Measurements from ENCODE around the gene PLIN1. TPM values are rescaled to one million over a fixed set of nuclear protein-coding genes. Genes with fewer than 3 reads are reported as not detected.

PLIN1 gene
- total and polyA plus RNA-seq, 10 of the 15 experiments (the other 5 are each of a cell fraction or from before 2014, with no cell fraction given), result 0.05 to 0.13 (median 0.09) TPM; not detected in 6

DNA sequence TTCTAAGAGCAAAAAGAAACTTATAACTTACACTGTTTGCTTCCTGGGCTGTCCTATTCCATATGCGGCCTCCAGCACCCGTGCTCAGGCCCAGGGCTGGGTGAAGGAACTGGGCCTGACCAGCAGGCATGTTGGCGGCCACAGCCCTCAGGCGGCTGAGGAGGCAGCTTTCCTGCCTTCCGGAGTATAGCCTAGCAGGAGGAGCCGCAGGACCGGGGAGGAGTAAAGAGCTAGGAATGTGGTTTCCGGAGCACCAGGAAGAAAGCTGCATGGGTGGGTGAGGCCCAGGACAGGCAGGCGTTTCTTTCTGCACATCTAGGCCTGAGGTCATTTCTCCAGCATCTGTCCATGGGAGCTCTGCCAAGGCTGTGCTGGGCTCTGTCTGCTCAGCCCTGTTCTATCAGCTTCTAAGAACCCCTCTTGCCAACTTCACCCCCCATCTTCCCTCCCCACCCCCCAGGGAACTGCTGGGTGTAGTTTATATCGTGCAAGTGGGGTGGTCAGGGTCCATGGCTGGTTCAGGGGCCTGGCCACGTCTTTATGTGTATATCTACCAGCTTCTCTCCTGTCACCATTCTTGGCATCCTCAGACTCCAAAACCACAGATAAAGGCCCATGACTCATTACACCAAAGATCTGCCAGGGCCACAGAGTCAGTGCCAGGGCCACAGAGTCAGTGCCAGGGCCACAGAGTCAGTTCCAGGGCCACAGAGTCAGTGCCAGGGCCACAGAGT, 16.1 kb downstream of the PLIN1 start:
- Histone ChIP-seq H3K27ac (ENCODE audit: control insufficient read depth, insufficient read depth) (no peak overlapping the region), H2AFZ (ENCODE audit: control insufficient read depth, low read depth, low read length) (no peak overlapping the region), H3K9me3 (replicated peaks; ENCODE audit: control insufficient read depth, insufficient read depth, low read length) (no peaks in the 10 kb centered on the region), H3K4me1 (ENCODE audit: control insufficient read depth, insufficient read depth, low read length) (no peaks in the 10 kb centered on the region), H3K4me2 (ENCODE audit: control insufficient read depth, insufficient read depth) (no peak overlapping the region), H3K79me2 (ENCODE audit: control insufficient read depth, insufficient read depth, low read length) (no peaks in the 10 kb centered on the region), H3K9ac (ENCODE audit: control insufficient read depth, insufficient read depth, low read length) (no peak overlapping the region), H3K27me3 (replicated peaks in 1 of 2; ENCODE audit: control insufficient read depth in 2 of 2, insufficient read depth in 2 of 2, low read length in 1 of 2) (peaks cover 0 to 2% of the 10 kb centered on the region in 2 experiments; a peak in 1 of 4 replicates), H4K20me1 (ENCODE audit: control insufficient read depth, insufficient read depth) (no peaks in the 10 kb centered on the region), H3K36me3 (ENCODE audit: control insufficient read depth in 2 of 2, insufficient read depth in 2 of 2, low read length in 1 of 2) (no peaks in the 10 kb centered on the region), H3K4me3 (no peak overlapping the region)
- ChIA-PET CTCF (interaction anchor here (0.7 to 1.2 kb wide), 3 partner anchors 10 to 304 kb away, joined by 3 to 4 read pairs (median 3); no protein-coding TSS in a partner anchor), RAD21 (ENCODE audit: unreplicated experiment) (no interaction called here), POLR2A (no interaction called here), SMC1A (ENCODE audit: uncharacterized antibody, unreplicated experiment) (interaction anchor here (0.6 kb wide), 1 partner anchor 19 kb away, joined by 3 read pairs; no protein-coding TSS in a partner anchor)
- intact Hi-C loops (cut with micrococcal nuclease; ENCODE audit: unreplicated experiment), result no loop called here
- ATAC-seq, result no peak
- in situ Hi-C loops (cut with MboI), result no loop called here
- no TSS peak for BruUV-seq (replicated peaks)
- no peak for DNase-seq (ENCODE audit: low read depth, low spot score)
- no peak for TF ChIP-seq JUND (IDR thresholded peaks at IDR 0.05; ENCODE audit: low read depth, low read length)
- TF ChIP-seq, protein P1, sequence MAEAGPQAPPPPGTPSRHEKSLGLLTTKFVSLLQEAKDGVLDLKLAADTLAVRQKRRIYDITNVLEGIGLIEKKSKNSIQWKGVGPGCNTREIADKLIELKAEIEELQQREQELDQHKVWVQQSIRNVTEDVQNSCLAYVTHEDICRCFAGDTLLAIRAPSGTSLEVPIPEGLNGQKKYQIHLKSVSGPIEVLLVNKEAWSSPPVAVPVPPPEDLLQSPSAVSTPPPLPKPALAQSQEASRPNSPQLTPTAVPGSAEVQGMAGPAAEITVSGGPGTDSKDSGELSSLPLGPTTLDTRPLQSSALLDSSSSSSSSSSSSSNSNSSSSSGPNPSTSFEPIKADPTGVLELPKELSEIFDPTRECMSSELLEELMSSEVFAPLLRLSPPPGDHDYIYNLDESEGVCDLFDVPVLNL (IDR thresholded peaks at IDR 0.05; ENCODE audit: low read depth, low read length), result no peak
- TF ChIP-seq TCF7 (IDR thresholded peaks at IDR 0.05; ENCODE audit: borderline replicate concordance), result no peak
- no peak for TF ChIP-seq CBX5 (IDR thresholded peaks at IDR 0.05; ENCODE audit: low read depth)
- no peak for TF ChIP-seq SREBF1 (IDR thresholded peaks at IDR 0.05; ENCODE audit: low read length)
- no peak for TF ChIP-seq SMAD1 (IDR thresholded peaks at IDR 0.05; ENCODE audit: low read depth, partially characterized antibody)
- TF ChIP-seq YBX1 (IDR thresholded peaks at IDR 0.05), result no peak
- TF ChIP-seq, protein P2, sequence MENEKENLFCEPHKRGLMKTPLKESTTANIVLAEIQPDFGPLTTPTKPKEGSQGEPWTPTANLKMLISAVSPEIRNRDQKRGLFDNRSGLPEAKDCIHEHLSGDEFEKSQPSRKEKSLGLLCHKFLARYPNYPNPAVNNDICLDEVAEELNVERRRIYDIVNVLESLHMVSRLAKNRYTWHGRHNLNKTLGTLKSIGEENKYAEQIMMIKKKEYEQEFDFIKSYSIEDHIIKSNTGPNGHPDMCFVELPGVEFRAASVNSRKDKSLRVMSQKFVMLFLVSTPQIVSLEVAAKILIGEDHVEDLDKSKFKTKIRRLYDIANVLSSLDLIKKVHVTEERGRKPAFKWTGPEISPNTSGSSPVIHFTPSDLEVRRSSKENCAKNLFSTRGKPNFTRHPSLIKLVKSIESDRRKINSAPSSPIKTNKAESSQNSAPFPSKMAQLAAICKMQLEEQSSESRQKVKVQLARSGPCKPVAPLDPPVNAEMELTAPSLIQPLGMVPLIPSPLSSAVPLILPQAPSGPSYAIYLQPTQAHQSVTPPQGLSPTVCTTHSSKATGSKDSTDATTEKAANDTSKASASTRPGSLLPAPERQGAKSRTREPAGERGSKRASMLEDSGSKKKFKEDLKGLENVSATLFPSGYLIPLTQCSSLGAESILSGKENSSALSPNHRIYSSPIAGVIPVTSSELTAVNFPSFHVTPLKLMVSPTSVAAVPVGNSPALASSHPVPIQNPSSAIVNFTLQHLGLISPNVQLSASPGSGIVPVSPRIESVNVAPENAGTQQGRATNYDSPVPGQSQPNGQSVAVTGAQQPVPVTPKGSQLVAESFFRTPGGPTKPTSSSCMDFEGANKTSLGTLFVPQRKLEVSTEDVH (IDR thresholded peaks at IDR 0.05; ENCODE audit: low read depth, partially characterized antibody), result no peak
- TF ChIP-seq, protein P3, sequence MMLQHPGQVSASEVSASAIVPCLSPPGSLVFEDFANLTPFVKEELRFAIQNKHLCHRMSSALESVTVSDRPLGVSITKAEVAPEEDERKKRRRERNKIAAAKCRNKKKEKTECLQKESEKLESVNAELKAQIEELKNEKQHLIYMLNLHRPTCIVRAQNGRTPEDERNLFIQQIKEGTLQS (IDR thresholded peaks at IDR 0.05; ENCODE audit: borderline replicate concordance, extremely low read depth, low read depth, low read length), result no peak
- no peak for TF ChIP-seq WRNIP1 (IDR thresholded peaks at IDR 0.05; ENCODE audit: borderline replicate concordance, low read depth, low read length)
- TF ChIP-seq BRCA1 (IDR thresholded peaks at IDR 0.05; ENCODE audit: low read depth, low read length), result no peak
- no peak for TF ChIP-seq MYB (IDR thresholded peaks at IDR 0.05; ENCODE audit: borderline replicate concordance, low read depth, low read length)
- TF ChIP-seq POU2F2 (IDR thresholded peaks at IDR 0.05; ENCODE audit: borderline replicate concordance, low read depth, low read length), result no peak
- TF ChIP-seq, protein P4, sequence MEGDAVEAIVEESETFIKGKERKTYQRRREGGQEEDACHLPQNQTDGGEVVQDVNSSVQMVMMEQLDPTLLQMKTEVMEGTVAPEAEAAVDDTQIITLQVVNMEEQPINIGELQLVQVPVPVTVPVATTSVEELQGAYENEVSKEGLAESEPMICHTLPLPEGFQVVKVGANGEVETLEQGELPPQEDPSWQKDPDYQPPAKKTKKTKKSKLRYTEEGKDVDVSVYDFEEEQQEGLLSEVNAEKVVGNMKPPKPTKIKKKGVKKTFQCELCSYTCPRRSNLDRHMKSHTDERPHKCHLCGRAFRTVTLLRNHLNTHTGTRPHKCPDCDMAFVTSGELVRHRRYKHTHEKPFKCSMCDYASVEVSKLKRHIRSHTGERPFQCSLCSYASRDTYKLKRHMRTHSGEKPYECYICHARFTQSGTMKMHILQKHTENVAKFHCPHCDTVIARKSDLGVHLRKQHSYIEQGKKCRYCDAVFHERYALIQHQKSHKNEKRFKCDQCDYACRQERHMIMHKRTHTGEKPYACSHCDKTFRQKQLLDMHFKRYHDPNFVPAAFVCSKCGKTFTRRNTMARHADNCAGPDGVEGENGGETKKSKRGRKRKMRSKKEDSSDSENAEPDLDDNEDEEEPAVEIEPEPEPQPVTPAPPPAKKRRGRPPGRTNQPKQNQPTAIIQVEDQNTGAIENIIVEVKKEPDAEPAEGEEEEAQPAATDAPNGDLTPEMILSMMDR (IDR thresholded peaks at IDR 0.05 in 2 of 3, conservative IDR thresholded peaks at IDR 0.05 in 1 of 3; ENCODE audit: control insufficient read depth in 2 of 3, extremely low read depth in 1 of 3, insufficient read depth in 1 of 3, low read depth in 3 of 3, low read length in 3 of 3), result no peak
- TF ChIP-seq CHD2 (IDR thresholded peaks at IDR 0.05; ENCODE audit: borderline replicate concordance, low read depth, low read length), result no peak
- TF ChIP-seq, protein P5, sequence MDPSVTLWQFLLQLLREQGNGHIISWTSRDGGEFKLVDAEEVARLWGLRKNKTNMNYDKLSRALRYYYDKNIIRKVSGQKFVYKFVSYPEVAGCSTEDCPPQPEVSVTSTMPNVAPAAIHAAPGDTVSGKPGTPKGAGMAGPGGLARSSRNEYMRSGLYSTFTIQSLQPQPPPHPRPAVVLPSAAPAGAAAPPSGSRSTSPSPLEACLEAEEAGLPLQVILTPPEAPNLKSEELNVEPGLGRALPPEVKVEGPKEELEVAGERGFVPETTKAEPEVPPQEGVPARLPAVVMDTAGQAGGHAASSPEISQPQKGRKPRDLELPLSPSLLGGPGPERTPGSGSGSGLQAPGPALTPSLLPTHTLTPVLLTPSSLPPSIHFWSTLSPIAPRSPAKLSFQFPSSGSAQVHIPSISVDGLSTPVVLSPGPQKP (IDR thresholded peaks at IDR 0.05; ENCODE audit: low read depth, low read length), result no peak
- WGBS (ENCODE audit: insufficient coverage, insufficient replicate concordance, low lambda C conversion rate, missing lambda C conversion rate), result 39% methylated on average over 11 of the region's 11 CpGs
- FAIRE-seq, result no peak
